GM12891 (cell line): ENCODE results near the gene RBMS3.
A peak's percentile ranks its signal among the peaks of the same experiment; 100 is the strongest.
"Not testable (repeated sequence)": the region's sequence is repeated elsewhere in the genome, so short reads cannot be mapped to it uniquely, and the experiment has no call there.

Source experiments
- DNase-seq: peaks from one replicate; pipeline ENCODE4 v3.0.0; 2011; ENCODE audit warnings: low spot score; ENCODE audit not compliant: insufficient read length
- FAIRE-seq: peaks from 2 replicates; lab custom pipeline; 2011; peaks lifted over from hg19 to GRCh38; lab: Jason Lieb, UNC
- PAX5 ChIP-seq: IDR thresholded peaks from 2 replicates; pipeline ENCODE4 v1.6.1; 2011; ENCODE audit warnings: low read length, moderate library complexity, mild to moderate bottlenecking; ENCODE audit not compliant: insufficient read depth, severe bottlenecking
- POLR2A ChIP-seq: IDR thresholded peaks from 2 replicates; pipeline ENCODE4 v1.6.1; 2011; ENCODE audit warnings: low read depth, low read length, control low read depth
- POLR2AphosphoS5 ChIP-seq: IDR thresholded peaks from 2 replicates; pipeline ENCODE4 v1.6.1; 2011; ENCODE audit warnings: low read depth, low read length, control low read depth
- POU2F2 ChIP-seq: IDR thresholded peaks from 2 replicates; pipeline ENCODE4 v1.6.1; 2011; ENCODE audit warnings: low read depth, mild to moderate bottlenecking, control low read depth, low read length, moderate library complexity
- SPI1 ChIP-seq: IDR thresholded peaks from 2 replicates; pipeline ENCODE4 v1.6.1; 2011; ENCODE audit warnings: low read depth, low read length, control low read depth
- TAF1 ChIP-seq: IDR thresholded peaks from 2 replicates; pipeline ENCODE4 v1.6.1; 2011; ENCODE audit warnings: low read depth, low read length, control low read depth

The RBMS3 gene

GRCh38 chr3:29514912-29515311, 234.0 kb downstream of the RBMS3 start:
- FAIRE-seq: no peak
- TF ChIP-seq POU2F2: no peak
- TF ChIP-seq POLR2AphosphoS5: no peak
- no peak for TF ChIP-seq PAX5
- peak; percentile 76 for TF ChIP-seq SPI1
- no peak for TF ChIP-seq TAF1
- DNase-seq: no peak

- FAIRE-seq (no peak), DNase-seq (no peak)
- no peak for TF ChIP-seq TAF1
- TF ChIP-seq POLR2AphosphoS5: no peak
- no peak for TF ChIP-seq POU2F2
- TF ChIP-seq PAX5: no peak
- no peak for TF ChIP-seq SPI1
- no peak for TF ChIP-seq POLR2A
Measured at GRCh38 chr3:29515451-29515850, 234.6 kb downstream of the RBMS3 start.

- TF ChIP-seq SPI1 (no peak), POLR2AphosphoS5 (no peak), TAF1 (no peak), PAX5 (no peak), POU2F2 (no peak), POLR2A (no peak)
- no peak for FAIRE-seq
- DNase-seq: no peak
Measured at GRCh38 chr3:29516164-29516563, 235.3 kb downstream of the RBMS3 start.

GRCh38 chr3:29520764-29521163, 239.9 kb downstream of the RBMS3 start:
- DNase-seq: no peak
- FAIRE-seq: no peak
- TF ChIP-seq POLR2AphosphoS5 (no peak), POLR2A (no peak), PAX5 (no peak), TAF1 (no peak)

- FAIRE-seq (no peak), DNase-seq (no peak)
- TF ChIP-seq POLR2AphosphoS5: no peak
- no peak for TF ChIP-seq PAX5
- TF ChIP-seq POLR2A: no peak
- no peak for TF ChIP-seq SPI1
- TF ChIP-seq TAF1: no peak
- TF ChIP-seq POU2F2: no peak
Measured at GRCh38 chr3:29521293-29521692, 240.4 kb downstream of the RBMS3 start.

GRCh38 chr3:29521751-29522150, 240.9 kb downstream of the RBMS3 start:
- DNase-seq (no peak), FAIRE-seq (no peak)
- no peak for TF ChIP-seq SPI1
- no peak for TF ChIP-seq POLR2AphosphoS5
- no peak for TF ChIP-seq PAX5
- no peak for TF ChIP-seq POLR2A
- TF ChIP-seq POU2F2: no peak
- TF ChIP-seq TAF1: no peak

- not testable (repeated sequence) for FAIRE-seq, DNase-seq
Measured at GRCh38 chr3:29524433-29524832, 243.6 kb downstream of the RBMS3 start.

GRCh38 chr3:29525254-29525881, 244.5 kb downstream of the RBMS3 start:
- no peak for TF ChIP-seq PAX5
- TF ChIP-seq SPI1: no peak
- no peak for TF ChIP-seq TAF1
- no peak for TF ChIP-seq POLR2AphosphoS5
- no peak for TF ChIP-seq POU2F2
- TF ChIP-seq POLR2A: no peak
- FAIRE-seq: no peak
- no peak for DNase-seq

- DNase-seq (no peak), FAIRE-seq (no peak)
- TF ChIP-seq SPI1 (no peak), TAF1 (no peak), POU2F2 (no peak), POLR2A (no peak), PAX5 (no peak), POLR2AphosphoS5 (no peak)
Measured at GRCh38 chr3:29527246-29527645, 246.4 kb downstream of the RBMS3 start.

GRCh38 chr3:29531644-29532043, 250.8 kb downstream of the RBMS3 start:
- DNase-seq (no peak), FAIRE-seq (no peak)
- TF ChIP-seq PAX5: no peak
- TF ChIP-seq SPI1: no peak
- TF ChIP-seq TAF1: no peak
- no peak for TF ChIP-seq POLR2A
- TF ChIP-seq POLR2AphosphoS5: no peak
- no peak for TF ChIP-seq POU2F2
